OCI-LY1 (cell line): ENCODE measurements around the gene ACYP1.

Experiments
- CTCF ChIP-seq: fragments of 200-600 bp; sonication (generic), shearing (Covaris generic); IDR thresholded peaks from 2 replicates; pipeline ENCODE4 v1.5.1; 2017; ENCODE audit warnings: mild to moderate bottlenecking, antibody characterized with exemption, low read length, moderate library complexity, mixed read lengths
- EZH2 ChIP-seq: fragments of 200-600 bp; sonication (generic), shearing (Covaris generic); IDR thresholded peaks from 2 replicates; pipeline ENCODE4 v1.8.0; 2017; ENCODE audit warnings: borderline replicate concordance, mixed run types, mild to moderate bottlenecking, antibody characterized with exemption, low read length, moderate library complexity, mixed read lengths

GRCh38 chr14:75090353-75090752, 26.5 kb upstream of the ACYP1 start:
- no peak for TF ChIP-seq CTCF
- TF ChIP-seq EZH2, result no peak
